Effector memory CD4-positive, alpha-beta T cell (primary cell): ENCODE data around the gene FKBP1C.

Experiments
- DNase-seq, 3 donors: peaks; one replicate each; pipeline ENCODE4 v3.0.0-alpha.2; 2020
- H3K27ac ChIP-seq: 2 replicates; pipeline ENCODE4 v1.7.0; 2013; ENCODE audit warnings: mild to moderate bottlenecking, low read length, moderate library complexity; ENCODE audit not compliant: insufficient read depth, poor library complexity, severe bottlenecking
- H3K27me3 ChIP-seq: replicated peaks from 2 replicates; pipeline ENCODE4 v1.7.0; 2013; ENCODE audit warnings: mild to moderate bottlenecking, low read length; ENCODE audit not compliant: insufficient read depth, control insufficient read depth, poor library complexity, severe bottlenecking
- H3K36me3 ChIP-seq: 2 replicates; pipeline ENCODE4 v1.7.0; 2013; ENCODE audit warnings: mild to moderate bottlenecking, low read length, moderate library complexity; ENCODE audit not compliant: control insufficient read depth, insufficient read depth
- H3K4me1 ChIP-seq: 2 replicates; pipeline ENCODE4 v1.7.0; 2013; ENCODE audit warnings: low read length, mild to moderate bottlenecking; ENCODE audit not compliant: control insufficient read depth, insufficient read depth, poor library complexity, severe bottlenecking
- H3K4me3 ChIP-seq: 2 replicates; pipeline ENCODE4 v1.7.0; 2013; ENCODE audit warnings: low read length, low read depth, mild to moderate bottlenecking; ENCODE audit not compliant: insufficient read depth, poor library complexity, severe bottlenecking
- H3K9me3 ChIP-seq: 2 replicates; pipeline ENCODE4 v1.7.0; 2013; ENCODE audit warnings: mild to moderate bottlenecking, low read length, moderate library complexity; ENCODE audit not compliant: control insufficient read depth

Gene FKBP1C

DNA sequence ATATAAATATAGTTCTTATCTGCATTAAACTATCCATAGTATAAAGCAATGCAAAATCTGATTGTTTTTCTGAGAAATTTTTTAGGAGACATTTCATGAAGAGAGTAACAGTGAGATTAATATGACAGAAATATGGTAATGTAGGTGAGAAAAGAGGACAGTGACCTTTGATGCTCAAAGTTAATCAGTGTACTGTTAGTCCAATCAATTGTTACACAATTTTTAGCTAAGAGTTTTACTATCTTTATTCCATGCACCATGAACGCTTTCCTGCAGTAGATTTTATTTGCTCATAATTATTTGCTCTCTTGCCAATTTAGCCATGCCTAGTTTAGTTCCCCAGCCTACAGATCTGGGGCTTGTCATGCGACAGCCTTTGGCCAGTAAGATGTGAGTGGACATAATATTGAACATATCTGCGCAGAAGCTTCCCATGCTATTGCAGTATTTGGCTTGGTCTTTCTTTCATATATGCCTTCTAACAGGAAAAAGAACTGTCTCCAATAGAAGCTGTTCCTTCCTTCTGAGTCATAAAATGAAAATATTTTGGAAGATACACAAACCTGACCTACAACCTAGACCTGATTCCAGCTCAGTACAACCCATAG lies 38.7 kb downstream of the FKBP1C start:
- Histone ChIP-seq H3K27me3 (no peaks in the 10 kb centered on the region), H3K4me1 (no peaks in the 10 kb centered on the region), H3K4me3 (no peak overlapping the region), H3K27ac (no peak overlapping the region), H3K9me3 (no peaks in the 10 kb centered on the region), H3K36me3 (no peaks in the 10 kb centered on the region)
- no peak for DNase-seq

DNA sequence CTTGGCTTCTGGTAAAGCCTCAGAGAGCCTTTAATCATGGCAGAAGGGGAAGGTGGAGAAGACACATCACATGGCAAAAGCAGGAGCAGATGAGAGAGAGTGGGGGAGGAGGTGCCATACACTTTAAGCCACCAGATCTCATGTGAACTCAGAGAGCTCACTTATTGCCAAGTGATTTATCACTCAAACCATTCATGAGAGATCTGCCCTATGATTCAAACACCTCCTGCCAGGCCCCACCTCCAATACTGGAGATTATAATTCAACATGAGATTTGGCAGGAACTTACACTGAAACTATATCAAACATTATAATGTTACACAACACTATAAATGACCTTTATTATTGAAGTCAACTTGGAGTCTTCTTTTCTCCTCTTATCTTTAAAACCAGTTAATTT lies 47.9 kb downstream of the FKBP1C start:
- Histone ChIP-seq H3K27ac (no peak overlapping the region), H3K36me3 (no peaks in the 10 kb centered on the region), H3K4me3 (no peak overlapping the region), H3K9me3 (no peaks in the 10 kb centered on the region), H3K4me1 (no peaks in the 10 kb centered on the region), H3K27me3 (no peaks in the 10 kb centered on the region)
- no peak for DNase-seq

DNA sequence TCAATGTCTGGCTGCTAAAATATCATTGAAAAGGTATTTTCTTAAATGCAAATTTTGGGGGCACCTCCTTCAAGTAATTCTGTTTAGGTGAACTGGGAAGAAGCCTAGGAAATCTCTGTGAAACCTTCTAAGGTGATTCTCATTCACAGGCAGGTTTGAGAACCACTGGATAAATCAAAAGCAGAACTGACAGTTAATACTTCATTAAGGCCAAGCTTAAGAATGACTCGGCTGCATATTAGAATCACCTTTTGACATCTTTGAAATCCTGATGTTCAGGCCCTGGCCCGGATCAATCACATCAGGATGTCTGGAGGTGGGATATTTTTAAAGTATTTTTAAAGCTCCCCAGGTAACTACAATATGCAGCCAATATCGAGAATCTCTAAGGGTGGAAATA lies 50.6 kb downstream of the FKBP1C start:
- Histone ChIP-seq H3K9me3 (no peaks in the 10 kb centered on the region), H3K4me3 (no peak overlapping the region), H3K36me3 (no peaks in the 10 kb centered on the region), H3K27ac (no peak overlapping the region), H3K27me3 (no peaks in the 10 kb centered on the region), H3K4me1 (no peaks in the 10 kb centered on the region)
- no peak for DNase-seq
